Activated CD8-positive, alpha-beta T cell treated with anti-CD3 and anti-CD28 coated beads for 36 hours (primary cell): Measurements from ENCODE around the gene PCDHB13. TPM values are rescaled to one million over a fixed set of nuclear protein-coding genes. Genes with fewer than 3 reads are reported as not detected.
"Not testable (repeated sequence)": the region's sequence is repeated elsewhere in the genome, so short reads cannot be mapped to it uniquely, and the experiment has no call there.

Source experiments
- ATAC-seq: fragments of 200-7000 bp; cut with Tn5 transposase; one replicate; pipeline ENCODE4 v1.10.0; 2021; ENCODE audit warnings: mild to moderate bottlenecking, moderate library complexity
- CTCF ChIA-PET: fragments of 350-600 bp; sonication (Branson Sonifier 250); formaldehyde crosslinking; loops from one replicate; lab custom pipeline; 2021; ENCODE audit warnings: antibody characterized with exemption; lab: Charles Lee
- POLR2A ChIA-PET: fragments of 350-600 bp; sonication (Branson Sonifier 250); formaldehyde crosslinking; loops from one replicate; lab custom pipeline; 2021; ENCODE audit warnings: antibody characterized with exemption; lab: Charles Lee
- DNase-seq: peaks from one replicate; pipeline ENCODE4 v3.0.0-alpha.2; 2020
- H3K27ac Mint-ChIP-seq: one replicate; pipeline ENCODE4 v1.8.0; 2021; ENCODE audit warnings: mild to moderate bottlenecking, mixed read lengths
- H3K27me3 Mint-ChIP-seq: one replicate; pipeline ENCODE4 v1.8.0; 2021; ENCODE audit warnings: mixed read lengths
- H3K36me3 Mint-ChIP-seq: one replicate; pipeline ENCODE4 v1.8.0; 2021; ENCODE audit warnings: low read depth, mixed read lengths
- H3K4me1 Mint-ChIP-seq: one replicate; pipeline ENCODE4 v1.8.0; 2021; ENCODE audit warnings: low read depth, mixed read lengths
- H3K4me3 Mint-ChIP-seq: one replicate; pipeline ENCODE4 v1.8.0; 2021; ENCODE audit warnings: mild to moderate bottlenecking, moderate library complexity, mixed read lengths
- H3K9me3 Mint-ChIP-seq: one replicate; pipeline ENCODE4 v1.8.0; 2021; ENCODE audit warnings: mixed read lengths
- CTCF ChIP-seq: fragments of 200-600 bp; IDR thresholded peaks from one replicate; pipeline ENCODE4 v1.8.0; 2022; ENCODE audit warnings: antibody characterized with exemption, mild to moderate bottlenecking
- intact Hi-C: fragments of 100-400 bp; cut with micrococcal nuclease; formaldehyde crosslinking; loops from one replicate; pipeline ENCODE4 v1.10.0; 2022
- total RNA-seq, 2 experiments: library from RNA; stranded (reverse); gene quantifications; one replicate each; pipeline ENCODE4 v1.2.3, GENCODE V29; 2021

Gene PCDHB13
- total RNA-seq, 2 experiments from 2014 or later = not detected

- peaks cover 2% of the 10 kb centered on the region for H3K9me3 Mint-ChIP-seq
- POLR2A ChIA-PET = no interaction called here
- TF ChIP-seq CTCF = peak; percentile 44
- DNase-seq = peak; percentile 33
- peaks cover 3% of the 10 kb centered on the region for H3K36me3 Mint-ChIP-seq
- CTCF ChIA-PET = interaction anchor here (0.7 to 1.7 kb wide), 10 partner anchors 9 to 349 kb away, joined by 3 to 7 read pairs (median 4); partner anchors contain the start of genes PCDHB14, PCDHB15, PCDHGB7 and TAF7
- H3K27me3 Mint-ChIP-seq = peaks cover 37% of the 10 kb centered on the region
- H3K4me1 Mint-ChIP-seq = no peaks in the 10 kb centered on the region
- intact Hi-C loops = no loop called here
- H3K27ac Mint-ChIP-seq = no peak within 1 kb of the TSS
- ATAC-seq = no peak
- H3K4me3 Mint-ChIP-seq = no peak within 1 kb of the TSS
These were observed 5.2 kb upstream of the PCDHB13 start, which contains the start of gene PCDHB12 for GRCh38 chr5:141208478-141208877. Gene PCDHB12 (plus strand): TSS chr5:141208719. CDS start chr5:141208908, 189 bp downstream.

GRCh38 chr5:141210281-141210680 lies 3.4 kb upstream of the PCDHB13 start:
- H3K4me1 Mint-ChIP-seq, intact Hi-C loops, DNase-seq: not testable (repeated sequence)

GRCh38 chr5:141210849-141211248 lies 2.9 kb upstream of the PCDHB13 start:
- H3K9me3 Mint-ChIP-seq, POLR2A ChIA-PET, DNase-seq, intact Hi-C loops, H3K36me3 Mint-ChIP-seq, H3K4me1 Mint-ChIP-seq, CTCF ChIA-PET, H3K4me3 Mint-ChIP-seq, ATAC-seq, H3K27ac Mint-ChIP-seq: not testable (repeated sequence)
- peaks cover 51% of the 10 kb centered on the region for H3K27me3 Mint-ChIP-seq

More at GRCh38 chr5:141210281-141210680, 3.4 kb upstream of the PCDHB13 start:
- H3K9me3 Mint-ChIP-seq, CTCF ChIA-PET, H3K4me3 Mint-ChIP-seq, ATAC-seq, POLR2A ChIA-PET, H3K27ac Mint-ChIP-seq, H3K36me3 Mint-ChIP-seq: not testable (repeated sequence)
- peaks cover 49% of the 10 kb centered on the region for H3K27me3 Mint-ChIP-seq

GRCh38 chr5:141214583-141214982 lies 864 bp downstream of the PCDHB13 start:
- DNase-seq, H3K4me1 Mint-ChIP-seq, H3K27ac Mint-ChIP-seq, ATAC-seq, CTCF ChIA-PET, intact Hi-C loops, H3K4me3 Mint-ChIP-seq, POLR2A ChIA-PET: not testable (repeated sequence)
- peaks cover 45% of the 10 kb centered on the region for H3K27me3 Mint-ChIP-seq
- peaks cover 10% of the 10 kb centered on the region for H3K36me3 Mint-ChIP-seq
- H3K9me3 Mint-ChIP-seq = peaks cover 14% of the 10 kb centered on the region

- Mint-ChIP-seq H3K9me3 (peaks cover 16% of the 10 kb centered on the region), H3K27me3 (peaks cover 42% of the 10 kb centered on the region), H3K36me3 (peaks cover 10% of the 10 kb centered on the region)
- CTCF ChIA-PET, H3K4me1 Mint-ChIP-seq, H3K4me3 Mint-ChIP-seq, intact Hi-C loops, H3K27ac Mint-ChIP-seq, POLR2A ChIA-PET, ATAC-seq, DNase-seq: not testable (repeated sequence)
These were observed 1.8 kb downstream of the PCDHB13 start for GRCh38 chr5:141215504-141215903.

GRCh38 chr5:141216035-141216434 lies 2.3 kb downstream of the PCDHB13 start:
- H3K27ac Mint-ChIP-seq, intact Hi-C loops, CTCF ChIA-PET, ATAC-seq, H3K36me3 Mint-ChIP-seq, DNase-seq, H3K4me3 Mint-ChIP-seq, POLR2A ChIA-PET, H3K4me1 Mint-ChIP-seq: not testable (repeated sequence)
- peaks cover 14% of the 10 kb centered on the region for H3K9me3 Mint-ChIP-seq
- peaks cover 41% of the 10 kb centered on the region for H3K27me3 Mint-ChIP-seq

GRCh38 chr5:141223112-141223783 lies 9.5 kb downstream of the PCDHB13 start, which contains the start of gene PCDHB14:
Gene PCDHB14 (plus strand): TSS chr5:141223343. CDS start chr5:141223506, 163 bp downstream.
- intact Hi-C loops = no loop called here
- ATAC-seq (no peak), DNase-seq (no peak)
- H3K27ac Mint-ChIP-seq = no peak within 1 kb of the TSS
- TF ChIP-seq CTCF = peak; percentile 33
- peaks cover 2% of the 10 kb centered on the region for H3K4me1 Mint-ChIP-seq
- peaks cover 8% of the 10 kb centered on the region for H3K9me3 Mint-ChIP-seq
- ChIA-PET CTCF (interaction anchor here (0.6 to 2.2 kb wide), 14 partner anchors 9 to 341 kb away, joined by 3 to 8 read pairs (median 4); partner anchors contain the start of genes PCDHB11, PCDHB15, PCDHGB5 and TAF7), POLR2A (no interaction called here)
- peaks cover 4% of the 10 kb centered on the region for H3K36me3 Mint-ChIP-seq
- peaks cover 38% of the 10 kb centered on the region for H3K27me3 Mint-ChIP-seq
- H3K4me3 Mint-ChIP-seq = no peak within 1 kb of the TSS

- H3K27me3 Mint-ChIP-seq = peaks cover 34% of the 10 kb centered on the region
- H3K27ac Mint-ChIP-seq, intact Hi-C loops, H3K4me1 Mint-ChIP-seq, H3K4me3 Mint-ChIP-seq, POLR2A ChIA-PET, CTCF ChIA-PET, H3K36me3 Mint-ChIP-seq, DNase-seq, H3K9me3 Mint-ChIP-seq, ATAC-seq: not testable (repeated sequence)
These were observed 11.1 kb downstream of the PCDHB13 start for GRCh38 chr5:141224844-141225243.

- POLR2A ChIA-PET, DNase-seq, intact Hi-C loops, CTCF ChIA-PET, H3K27ac Mint-ChIP-seq, H3K4me3 Mint-ChIP-seq, ATAC-seq, H3K4me1 Mint-ChIP-seq, H3K36me3 Mint-ChIP-seq, H3K9me3 Mint-ChIP-seq: not testable (repeated sequence)
- H3K27me3 Mint-ChIP-seq = peaks cover 31% of the 10 kb centered on the region
These were observed 11.7 kb downstream of the PCDHB13 start for GRCh38 chr5:141225421-141225820.
